GM23338 (cell line): ENCODE data around the gene CXCR3. TPM values are rescaled to one million over a fixed set of nuclear protein-coding genes. Genes with fewer than 3 reads are reported as not detected.

Experiments used
- ATAC-seq: fragments of 200-7000 bp; cut with Tn5 transposase; 3 replicates; pipeline ENCODE4 v1.9.1; 2020
- DNase-seq: peaks from one replicate; pipeline ENCODE4 v3.0.0-alpha.2; 2015; ENCODE audit warnings: low spot score
- H2AFZ ChIP-seq: fragments of 200-600 bp; sonication (generic); 2 replicates; pipeline ENCODE4 v1.8.0; 2016; ENCODE audit warnings: antibody characterized with exemption, mild to moderate bottlenecking, moderate library complexity
- H3F3A ChIP-seq: fragments of 200-600 bp; sonication (generic); replicated peaks from 2 replicates; pipeline ENCODE4 v1.8.0; 2017; ENCODE audit warnings: antibody characterized with exemption, mixed run types, low read depth
- H3K27ac ChIP-seq: fragments of 200-600 bp; sonication (generic); 2 replicates; pipeline ENCODE4 v1.6.1; 2016; ENCODE audit warnings: low read depth
- H3K27me3 ChIP-seq: fragments of 200-600 bp; sonication (generic); 2 replicates; pipeline ENCODE4 v1.8.0; 2016; ENCODE audit warnings: mild to moderate bottlenecking, mixed run types, moderate library complexity; ENCODE audit not compliant: insufficient read depth
- H3K36me3 ChIP-seq: fragments of 200-600 bp; sonication (generic); 2 replicates; pipeline ENCODE4 v1.8.0; 2016; ENCODE audit warnings: mild to moderate bottlenecking; ENCODE audit not compliant: insufficient read depth
- H3K4me1 ChIP-seq: fragments of 200-600 bp; sonication (generic); 2 replicates; pipeline ENCODE4 v1.8.0; 2016; ENCODE audit warnings: mild to moderate bottlenecking, moderate library complexity; ENCODE audit not compliant: insufficient read depth
- H3K4me2 ChIP-seq: fragments of 200-600 bp; sonication (generic); 2 replicates; pipeline ENCODE4 v1.7.1; 2017; ENCODE audit warnings: mixed run types
- H3K4me3 ChIP-seq: fragments of 200-600 bp; sonication (generic); 2 replicates; pipeline ENCODE4 v1.6.1; 2016; ENCODE audit warnings: mixed run types
- H3K79me2 ChIP-seq: fragments of 200-600 bp; sonication (generic); replicated peaks from 2 replicates; pipeline ENCODE4 v1.8.0; 2017; ENCODE audit warnings: mild to moderate bottlenecking; ENCODE audit not compliant: insufficient read depth
- H3K9me2 ChIP-seq: fragments of 200-600 bp; sonication (generic); 2 replicates; pipeline ENCODE4 v1.8.0; 2017; ENCODE audit not compliant: insufficient read depth
- H4K20me1 ChIP-seq: fragments of 200-600 bp; sonication (generic); replicated peaks from 2 replicates; pipeline ENCODE4 v1.8.0; 2017; ENCODE audit warnings: mild to moderate bottlenecking; ENCODE audit not compliant: insufficient read depth
- H3K27ac Mint-ChIP-seq: 2 replicates; pipeline ENCODE4 v1.8.0; 2020; ENCODE audit warnings: inconsistent platforms, mild to moderate bottlenecking, moderate library complexity, mixed read lengths
- H3K27me3 Mint-ChIP-seq: 3 replicates; pipeline ENCODE4 v1.8.0; 2022; ENCODE audit warnings: low read depth, mild to moderate bottlenecking, moderate library complexity, mixed read lengths, inconsistent platforms; ENCODE audit not compliant: insufficient read depth, poor library complexity
- H3K36me3 Mint-ChIP-seq: 3 replicates; pipeline ENCODE4 v1.8.0; 2021; ENCODE audit warnings: low read depth, mild to moderate bottlenecking, inconsistent platforms, moderate library complexity, mixed read lengths
- H3K4me1 Mint-ChIP-seq: 3 replicates; pipeline ENCODE4 v1.8.0; 2020; ENCODE audit warnings: mild to moderate bottlenecking, inconsistent platforms, mixed read lengths
- H3K4me3 Mint-ChIP-seq: 3 replicates; pipeline ENCODE4 v1.8.0; 2021; ENCODE audit warnings: moderate library complexity, mild to moderate bottlenecking, inconsistent platforms, mixed read lengths
- H3K9me3 Mint-ChIP-seq: 3 replicates; pipeline ENCODE4 v1.8.0; 2020; ENCODE audit warnings: moderate library complexity, mild to moderate bottlenecking, inconsistent platforms, mixed read lengths
- CREB1 ChIP-seq: fragments of 250-450 bp; sonication (Bioruptor Pico); IDR thresholded peaks from 2 replicates; pipeline ENCODE4 v1.5.0; 2020; ENCODE audit warnings: low read depth, mild to moderate bottlenecking, moderate library complexity
- ETS1 ChIP-seq: IDR thresholded peaks from 2 replicates; pipeline ENCODE4 v1.6.1; 2016; ENCODE audit warnings: antibody characterized with exemption
- EZH2 ChIP-seq: fragments of 200-600 bp; sonication (generic); IDR thresholded peaks from one replicate; pipeline ENCODE4 v1.8.0; 2017; ENCODE audit warnings: antibody characterized with exemption, mild to moderate bottlenecking, low read depth; ENCODE audit not compliant: unreplicated experiment
- EZH2phosphoT487 ChIP-seq: fragments of 200-600 bp; sonication (generic); IDR thresholded peaks from one replicate; pipeline ENCODE4 v1.8.1; 2018; ENCODE audit warnings: antibody characterized with exemption; ENCODE audit not compliant: unreplicated experiment
- JUNB ChIP-seq: IDR thresholded peaks from one replicate; pipeline ENCODE4 v1.6.1; 2016; ENCODE audit warnings: antibody characterized with exemption; ENCODE audit not compliant: unreplicated experiment
- NANOG ChIP-seq: IDR thresholded peaks from 2 replicates; pipeline ENCODE4 v1.6.1; 2016; ENCODE audit warnings: antibody characterized with exemption, borderline replicate concordance
- POLR2AphosphoS5 ChIP-seq: IDR thresholded peaks from 2 replicates; pipeline ENCODE4 v1.6.1; 2016; ENCODE audit warnings: antibody characterized with exemption, low read depth
- REST ChIP-seq: IDR thresholded peaks from one replicate; pipeline ENCODE4 v1.6.1; 2018; ENCODE audit warnings: antibody characterized with exemption; ENCODE audit not compliant: unreplicated experiment
- STAT1 ChIP-seq: IDR thresholded peaks from one replicate; pipeline ENCODE4 v1.6.1; 2016; ENCODE audit warnings: antibody characterized with exemption; ENCODE audit not compliant: unreplicated experiment
- ZNF114 ChIP-seq: fragments of 250-450 bp; sonication (Bioruptor Pico); IDR thresholded peaks from 2 replicates; pipeline ENCODE4 v1.5.0; 2020; ENCODE audit warnings: mild to moderate bottlenecking, moderate library complexity
- ZNF331 ChIP-seq: fragments of 250-450 bp; sonication (Bioruptor Pico); IDR thresholded peaks from 2 replicates; pipeline ENCODE4 v1.5.0; 2020; ENCODE audit warnings: low read depth, mild to moderate bottlenecking, moderate library complexity
- polyA plus RNA-seq: library from polyadenylated mRNA; unstranded; fragments of >200 nt; fragmentation: Nextera tagmentation; extraction: Ambion mirVana; gene quantifications from 2 replicates; pipeline ENCODE4 v1.2.1, GENCODE V29; 2016
- total RNA-seq: library from RNA; depleted of rRNA; stranded (reverse); fragments of >200 nt; shearing (Covaris generic); gene quantifications from 2 replicates; pipeline ENCODE4 v1.2.3, GENCODE V29; 2014
- TF ChIP-seq, protein P1 (sequence below), 2 experiments: fragments of 200-600 bp in 1 of 2; sonication (generic) in 1 of 2; conservative IDR thresholded peaks; 2 replicates each; pipeline versions ENCODE4 v1.5.1 to v1.6.1; 2016 to 2017; ENCODE audit warnings: antibody characterized with exemption in 2 of 2, low read depth in 2 of 2, mild to moderate bottlenecking in 2 of 2, moderate library complexity in 1 of 2
- TF ChIP-seq, protein P2 (sequence below): fragments of 250-450 bp; sonication (Bioruptor Pico); IDR thresholded peaks from 2 replicates; pipeline ENCODE4 v1.5.0; 2020; ENCODE audit warnings: mild to moderate bottlenecking, moderate library complexity

The CXCR3 gene
- total and polyA plus RNA-seq, 2 experiments from 2014 or later, result not detected

DNA sequence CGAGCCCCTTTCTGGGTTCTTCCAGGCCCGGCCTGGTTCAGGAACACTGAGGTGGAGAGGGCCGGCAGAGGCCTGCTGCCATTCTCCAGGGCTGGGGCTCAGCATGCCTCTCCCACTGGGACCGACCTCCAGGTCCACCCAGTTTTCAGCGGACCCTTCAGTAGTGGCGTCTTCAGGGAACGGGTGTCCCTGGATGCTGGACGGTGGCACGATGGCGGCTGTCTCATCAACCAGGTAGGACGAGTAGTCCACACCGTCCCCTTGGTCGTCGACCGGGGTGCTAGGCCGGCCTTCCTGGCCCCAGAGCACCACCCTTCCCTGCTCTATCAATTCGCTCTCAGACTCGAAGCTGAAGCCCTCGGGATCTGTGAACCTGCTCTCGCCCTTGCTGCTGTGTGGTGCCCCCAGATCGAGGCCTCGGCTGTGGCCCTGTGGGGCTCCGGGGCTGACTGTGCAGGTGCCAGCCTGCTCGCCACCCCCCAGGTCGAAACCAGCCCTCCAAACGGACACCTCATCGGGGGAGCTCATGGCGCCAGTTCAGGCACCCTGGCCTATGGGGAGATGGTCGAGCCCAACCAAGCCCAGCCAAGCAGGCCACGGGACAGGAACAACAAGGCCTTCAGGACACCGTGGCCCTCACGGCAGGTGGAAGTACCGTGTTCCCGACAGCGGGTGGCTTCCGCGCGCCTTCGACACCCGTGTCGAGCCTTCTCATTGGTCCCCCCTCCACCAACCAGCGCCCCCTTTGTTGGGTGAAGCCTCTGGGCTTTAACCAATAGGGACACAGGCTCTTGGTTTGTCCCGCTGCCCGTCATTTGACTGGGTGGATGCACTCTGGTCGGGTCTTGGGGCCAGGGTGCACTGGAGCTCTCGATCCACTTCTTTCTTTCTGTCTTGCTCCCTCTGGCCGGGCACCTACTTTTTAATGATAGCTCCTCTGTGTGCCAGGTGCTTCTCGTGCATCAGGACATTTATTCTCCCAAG, 48.2 kb upstream of the CXCR3 start:
- H3K4me3 ChIP-seq, result no peak overlapping the region

More for the DNA sequence above, 48.2 kb upstream of the CXCR3 start:
- Histone ChIP-seq H3K27me3 (no peaks in the 10 kb centered on the region), H3K79me2 (no peaks in the 10 kb centered on the region), H3K9me2 (no peaks in the 10 kb centered on the region), H3K36me3 (no peaks in the 10 kb centered on the region), H3K27ac (no peak overlapping the region), H3F3A (no peaks in the 10 kb centered on the region), H2AFZ (no peak overlapping the region), H3K4me2 (no peak overlapping the region), H4K20me1 (no peaks in the 10 kb centered on the region), H3K4me1 (no peaks in the 10 kb centered on the region)
- TF ChIP-seq, protein P1, sequence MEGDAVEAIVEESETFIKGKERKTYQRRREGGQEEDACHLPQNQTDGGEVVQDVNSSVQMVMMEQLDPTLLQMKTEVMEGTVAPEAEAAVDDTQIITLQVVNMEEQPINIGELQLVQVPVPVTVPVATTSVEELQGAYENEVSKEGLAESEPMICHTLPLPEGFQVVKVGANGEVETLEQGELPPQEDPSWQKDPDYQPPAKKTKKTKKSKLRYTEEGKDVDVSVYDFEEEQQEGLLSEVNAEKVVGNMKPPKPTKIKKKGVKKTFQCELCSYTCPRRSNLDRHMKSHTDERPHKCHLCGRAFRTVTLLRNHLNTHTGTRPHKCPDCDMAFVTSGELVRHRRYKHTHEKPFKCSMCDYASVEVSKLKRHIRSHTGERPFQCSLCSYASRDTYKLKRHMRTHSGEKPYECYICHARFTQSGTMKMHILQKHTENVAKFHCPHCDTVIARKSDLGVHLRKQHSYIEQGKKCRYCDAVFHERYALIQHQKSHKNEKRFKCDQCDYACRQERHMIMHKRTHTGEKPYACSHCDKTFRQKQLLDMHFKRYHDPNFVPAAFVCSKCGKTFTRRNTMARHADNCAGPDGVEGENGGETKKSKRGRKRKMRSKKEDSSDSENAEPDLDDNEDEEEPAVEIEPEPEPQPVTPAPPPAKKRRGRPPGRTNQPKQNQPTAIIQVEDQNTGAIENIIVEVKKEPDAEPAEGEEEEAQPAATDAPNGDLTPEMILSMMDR (conservative IDR thresholded peaks at IDR 0.05; ENCODE audit: low read depth in 2 of 2), result no peak
- TF ChIP-seq, protein P2, sequence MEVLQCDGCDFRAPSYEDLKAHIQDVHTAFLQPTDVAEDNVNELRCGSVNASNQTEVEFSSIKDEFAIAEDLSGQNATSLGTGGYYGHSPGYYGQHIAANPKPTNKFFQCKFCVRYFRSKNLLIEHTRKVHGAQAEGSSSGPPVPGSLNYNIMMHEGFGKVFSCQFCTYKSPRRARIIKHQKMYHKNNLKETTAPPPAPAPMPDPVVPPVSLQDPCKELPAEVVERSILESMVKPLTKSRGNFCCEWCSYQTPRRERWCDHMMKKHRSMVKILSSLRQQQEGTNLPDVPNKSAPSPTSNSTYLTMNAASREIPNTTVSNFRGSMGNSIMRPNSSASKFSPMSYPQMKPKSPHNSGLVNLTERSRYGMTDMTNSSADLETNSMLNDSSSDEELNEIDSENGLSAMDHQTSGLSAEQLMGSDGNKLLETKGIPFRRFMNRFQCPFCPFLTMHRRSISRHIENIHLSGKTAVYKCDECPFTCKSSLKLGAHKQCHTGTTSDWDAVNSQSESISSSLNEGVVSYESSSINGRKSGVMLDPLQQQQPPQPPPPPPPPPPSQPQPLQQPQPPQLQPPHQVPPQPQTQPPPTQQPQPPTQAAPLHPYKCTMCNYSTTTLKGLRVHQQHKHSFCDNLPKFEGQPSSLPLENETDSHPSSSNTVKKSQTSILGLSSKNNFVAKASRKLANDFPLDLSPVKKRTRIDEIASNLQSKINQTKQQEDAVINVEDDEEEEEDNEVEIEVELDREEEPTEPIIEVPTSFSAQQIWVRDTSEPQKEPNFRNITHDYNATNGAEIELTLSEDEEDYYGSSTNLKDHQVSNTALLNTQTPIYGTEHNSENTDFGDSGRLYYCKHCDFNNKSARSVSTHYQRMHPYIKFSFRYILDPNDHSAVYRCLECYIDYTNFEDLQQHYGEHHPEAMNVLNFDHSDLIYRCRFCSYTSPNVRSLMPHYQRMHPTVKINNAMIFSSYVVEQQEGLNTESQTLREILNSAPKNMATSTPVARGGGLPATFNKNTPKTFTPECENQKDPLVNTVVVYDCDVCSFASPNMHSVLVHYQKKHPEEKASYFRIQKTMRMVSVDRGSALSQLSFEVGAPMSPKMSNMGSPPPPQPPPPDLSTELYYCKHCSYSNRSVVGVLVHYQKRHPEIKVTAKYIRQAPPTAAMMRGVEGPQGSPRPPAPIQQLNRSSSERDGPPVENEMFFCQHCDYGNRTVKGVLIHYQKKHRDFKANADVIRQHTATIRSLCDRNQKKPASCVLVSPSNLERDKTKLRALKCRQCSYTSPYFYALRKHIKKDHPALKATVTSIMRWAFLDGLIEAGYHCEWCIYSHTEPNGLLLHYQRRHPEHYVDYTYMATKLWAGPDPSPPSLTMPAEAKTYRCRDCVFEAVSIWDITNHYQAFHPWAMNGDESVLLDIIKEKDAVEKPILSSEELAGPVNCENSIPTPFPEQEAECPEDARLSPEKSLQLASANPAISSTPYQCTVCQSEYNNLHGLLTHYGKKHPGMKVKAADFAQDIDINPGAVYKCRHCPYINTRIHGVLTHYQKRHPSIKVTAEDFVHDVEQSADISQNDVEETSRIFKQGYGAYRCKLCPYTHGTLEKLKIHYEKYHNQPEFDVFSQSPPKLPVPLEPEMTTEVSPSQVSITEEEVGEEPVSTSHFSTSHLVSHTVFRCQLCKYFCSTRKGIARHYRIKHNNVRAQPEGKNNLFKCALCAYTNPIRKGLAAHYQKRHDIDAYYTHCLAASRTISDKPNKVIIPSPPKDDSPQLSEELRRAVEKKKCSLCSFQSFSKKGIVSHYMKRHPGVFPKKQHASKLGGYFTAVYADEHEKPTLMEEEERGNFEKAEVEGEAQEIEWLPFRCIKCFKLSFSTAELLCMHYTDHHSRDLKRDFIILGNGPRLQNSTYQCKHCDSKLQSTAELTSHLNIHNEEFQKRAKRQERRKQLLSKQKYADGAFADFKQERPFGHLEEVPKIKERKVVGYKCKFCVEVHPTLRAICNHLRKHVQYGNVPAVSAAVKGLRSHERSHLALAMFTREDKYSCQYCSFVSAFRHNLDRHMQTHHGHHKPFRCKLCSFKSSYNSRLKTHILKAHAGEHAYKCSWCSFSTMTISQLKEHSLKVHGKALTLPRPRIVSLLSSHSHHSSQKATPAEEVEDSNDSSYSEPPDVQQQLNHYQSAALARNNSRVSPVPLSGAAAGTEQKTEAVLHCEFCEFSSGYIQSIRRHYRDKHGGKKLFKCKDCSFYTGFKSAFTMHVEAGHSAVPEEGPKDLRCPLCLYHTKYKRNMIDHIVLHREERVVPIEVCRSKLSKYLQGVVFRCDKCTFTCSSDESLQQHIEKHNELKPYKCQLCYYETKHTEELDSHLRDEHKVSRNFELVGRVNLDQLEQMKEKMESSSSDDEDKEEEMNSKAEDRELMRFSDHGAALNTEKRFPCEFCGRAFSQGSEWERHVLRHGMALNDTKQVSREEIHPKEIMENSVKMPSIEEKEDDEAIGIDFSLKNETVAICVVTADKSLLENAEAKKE (CRISPR knock-in tag), result no peak
- no peak for TF ChIP-seq POLR2AphosphoS5
- TF ChIP-seq ETS1, result no peak
- TF ChIP-seq EZH2phosphoT487, result no peak
- no peak for TF ChIP-seq ZNF331
- TF ChIP-seq STAT1, result no peak
- TF ChIP-seq JUNB, result no peak
- TF ChIP-seq REST, result no peak
- no peak for TF ChIP-seq EZH2
- TF ChIP-seq ZNF114 (CRISPR knock-in tag), result no peak
- TF ChIP-seq NANOG, result no peak
- no peak for TF ChIP-seq CREB1
- DNase-seq (peak; percentile 6), ATAC-seq (no peak)
- Mint-ChIP-seq H3K4me3 (no peak overlapping the region), H3K27ac (no peak overlapping the region), H3K9me3 (no peaks in the 10 kb centered on the region), H3K27me3 (peaks cover 4% of the 10 kb centered on the region), H3K4me1 (no peaks in the 10 kb centered on the region; the same call in 2 of the 3 replicates), H3K36me3 (no peaks in the 10 kb centered on the region; the same call in 2 of the 3 replicates)
